Measurements from ENCODE around the gene NFASC.

NFASC gene

DNA sequence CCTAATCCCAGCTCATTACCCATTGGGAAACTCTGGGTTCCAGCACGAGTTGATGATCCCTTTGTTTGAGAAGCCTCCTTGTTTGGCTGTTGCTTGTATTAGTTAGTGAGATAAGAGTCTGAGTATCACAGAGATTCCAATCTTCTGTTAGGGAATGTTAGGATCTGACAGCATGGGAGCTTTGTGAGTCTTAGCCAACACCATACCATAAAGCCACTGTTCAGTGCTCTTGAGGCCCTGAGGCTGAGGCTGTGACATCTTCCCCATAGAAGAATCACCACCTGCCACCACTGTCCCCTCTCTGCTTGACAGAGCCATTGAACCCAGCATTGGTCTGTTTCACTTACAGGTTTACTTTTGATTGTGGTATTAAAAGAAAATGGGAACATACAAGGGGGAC lies 29.3 kb upstream of the NFASC start:
- no peak for DNase-seq
- POLR2A ChIA-PET = no interaction called here
- no peak overlapping the region for H3K27ac ChIP-seq (ENCODE audit: insufficient read depth in 1 of 2, low read depth in 1 of 2, low read length in 2 of 2, poor library complexity in 1 of 2, severe bottlenecking in 2 of 2)
- no peaks in the 10 kb centered on the region for H3K9me3 ChIP-seq (ENCODE audit: control extremely low read depth in 1 of 5, control insufficient read depth in 4 of 5, insufficient read depth in 2 of 5, low read depth in 1 of 5, low read length in 4 of 5)
- H3K36me3 ChIP-seq (ENCODE audit: control insufficient read depth in 4 of 4, insufficient read depth in 4 of 4, low read length in 3 of 4) = no peaks in the 10 kb centered on the region
- H3K27me3 ChIP-seq (replicated peaks in 2 of 5; ENCODE audit: control insufficient read depth in 4 of 5, insufficient read depth in 5 of 5, low read length in 4 of 5) = peaks cover 0 to 3% (median 1%) of the 10 kb centered on the region in 5 experiments
- H3K4me3 ChIP-seq (ENCODE audit: control insufficient read depth in 1 of 7, extremely low read depth in 1 of 7, insufficient read depth in 4 of 7, low read depth in 2 of 7, low read length in 6 of 7) = no peak overlapping the region
- CTCF ChIA-PET = no interaction called here
- WGBS (ENCODE audit: insufficient coverage) = no CpG with 5 or more reads among the region's 1 CpG
- no peaks in the 10 kb centered on the region for H3K4me1 ChIP-seq (ENCODE audit: control extremely low read depth in 1 of 4, control insufficient read depth in 4 of 4, insufficient read depth in 4 of 4, low read length in 3 of 4)

DNA sequence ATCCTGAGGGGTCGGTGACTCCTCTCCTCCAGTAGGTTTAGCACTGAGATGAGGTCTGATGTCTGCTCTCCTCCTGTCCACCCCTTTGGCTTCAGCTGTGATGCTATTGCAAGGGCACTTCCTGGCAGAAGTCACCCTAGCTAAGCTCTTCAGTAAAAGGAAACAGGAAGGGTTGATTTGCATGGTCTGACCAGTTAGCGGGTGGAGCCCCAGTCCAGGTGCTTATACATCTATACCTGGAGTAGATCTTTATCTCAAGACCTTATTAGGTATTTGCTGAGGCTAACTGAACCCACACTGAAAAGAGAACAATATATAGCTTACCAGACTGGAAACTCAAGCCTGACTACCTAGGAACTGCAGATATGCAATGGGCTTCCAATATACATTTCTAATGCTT lies 28.9 kb upstream of the NFASC start:
- Histone ChIP-seq H3K9me3 (ENCODE audit: control extremely low read depth in 1 of 5, control insufficient read depth in 4 of 5, insufficient read depth in 2 of 5, low read depth in 1 of 5, low read length in 4 of 5) (no peaks in the 10 kb centered on the region), H3K36me3 (ENCODE audit: control insufficient read depth in 4 of 4, insufficient read depth in 4 of 4, low read length in 3 of 4) (no peaks in the 10 kb centered on the region), H3K4me3 (ENCODE audit: control insufficient read depth in 1 of 7, extremely low read depth in 1 of 7, insufficient read depth in 4 of 7, low read depth in 2 of 7, low read length in 6 of 7) (no peak overlapping the region), H3K27me3 (replicated peaks in 2 of 5; ENCODE audit: control insufficient read depth in 4 of 5, insufficient read depth in 5 of 5, low read length in 4 of 5) (peaks cover 0 to 6% (median 2%) of the 10 kb centered on the region in 5 experiments), H3K4me1 (ENCODE audit: control extremely low read depth in 1 of 4, control insufficient read depth in 4 of 4, insufficient read depth in 4 of 4, low read length in 3 of 4) (no peaks in the 10 kb centered on the region), H3K27ac (ENCODE audit: insufficient read depth in 1 of 2, low read depth in 1 of 2, low read length in 2 of 2, poor library complexity in 1 of 2, severe bottlenecking in 2 of 2) (no peak overlapping the region)
- WGBS (ENCODE audit: insufficient coverage) = 100% methylated on average over 1 of the region's 2 CpGs
- POLR2A ChIA-PET = no interaction called here
- DNase-seq = no peak
- CTCF ChIA-PET = no interaction called here

DNA sequence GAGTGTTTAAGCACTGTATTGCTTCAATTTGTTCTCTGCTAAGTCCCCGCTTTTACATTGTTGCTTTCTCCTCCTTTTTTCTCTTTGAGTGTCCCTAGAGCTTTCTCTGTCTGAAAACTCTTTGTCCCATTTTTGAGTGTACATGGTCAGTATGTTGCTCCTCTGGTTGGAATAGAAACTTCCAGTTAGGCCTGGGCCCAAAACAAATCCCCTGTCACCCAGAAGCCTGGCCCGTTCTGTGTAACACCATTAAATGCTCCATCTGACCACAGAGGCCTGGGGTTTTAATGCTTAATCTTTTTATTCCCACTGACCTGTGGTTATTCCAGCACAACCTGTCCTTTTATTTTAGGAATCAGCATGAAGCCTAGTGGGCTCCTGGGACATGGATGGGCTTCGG lies 28.3 kb upstream of the NFASC start:
- POLR2A ChIA-PET = no interaction called here
- Histone ChIP-seq H3K4me3 (ENCODE audit: control insufficient read depth in 1 of 7, extremely low read depth in 1 of 7, insufficient read depth in 4 of 7, low read depth in 2 of 7, low read length in 6 of 7) (no peak overlapping the region), H3K27ac (ENCODE audit: insufficient read depth in 1 of 2, low read depth in 1 of 2, low read length in 2 of 2, poor library complexity in 1 of 2, severe bottlenecking in 2 of 2) (no peak overlapping the region), H3K27me3 (replicated peaks in 2 of 5; ENCODE audit: control insufficient read depth in 4 of 5, insufficient read depth in 5 of 5, low read length in 4 of 5) (peaks cover 0 to 11% (median 2%) of the 10 kb centered on the region in 5 experiments), H3K9me3 (ENCODE audit: control extremely low read depth in 1 of 5, control insufficient read depth in 4 of 5, insufficient read depth in 2 of 5, low read depth in 1 of 5, low read length in 4 of 5) (no peaks in the 10 kb centered on the region), H3K4me1 (ENCODE audit: control extremely low read depth in 1 of 4, control insufficient read depth in 4 of 4, insufficient read depth in 4 of 4, low read length in 3 of 4) (no peaks in the 10 kb centered on the region), H3K36me3 (ENCODE audit: control insufficient read depth in 4 of 4, insufficient read depth in 4 of 4, low read length in 3 of 4) (no peaks in the 10 kb centered on the region)
- CTCF ChIA-PET = no interaction called here
- WGBS (ENCODE audit: insufficient coverage) = 81% methylated on average over 2 of the region's 3 CpGs
- no peak for DNase-seq

DNA sequence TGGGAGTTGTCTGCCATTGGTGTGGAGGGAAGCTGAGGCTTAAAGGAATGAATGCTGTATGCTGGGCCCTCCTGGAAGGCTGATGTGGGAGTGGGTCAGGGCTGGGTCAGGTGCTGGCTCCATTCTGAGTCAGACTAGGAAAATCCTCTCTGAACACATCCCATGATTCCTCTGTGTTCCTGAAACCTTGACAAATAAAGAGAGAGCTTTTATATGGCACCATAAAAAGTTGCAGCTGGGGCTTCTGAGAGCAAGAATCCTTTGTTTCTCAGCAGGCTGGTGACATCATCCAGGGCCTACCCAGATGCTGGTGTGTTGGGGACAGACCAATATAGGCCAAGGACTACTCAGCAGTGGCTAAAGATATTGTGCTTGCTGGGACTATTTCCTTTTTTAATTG lies 27.8 kb upstream of the NFASC start:
- Histone ChIP-seq H3K27me3 (replicated peaks in 2 of 5; ENCODE audit: control insufficient read depth in 4 of 5, insufficient read depth in 5 of 5, low read length in 4 of 5) (peaks cover 0 to 11% (median 4%) of the 10 kb centered on the region in 5 experiments), H3K36me3 (ENCODE audit: control insufficient read depth in 4 of 4, insufficient read depth in 4 of 4, low read length in 3 of 4) (no peaks in the 10 kb centered on the region), H3K4me1 (ENCODE audit: control extremely low read depth in 1 of 4, control insufficient read depth in 4 of 4, insufficient read depth in 4 of 4, low read length in 3 of 4) (no peaks in the 10 kb centered on the region), H3K9me3 (ENCODE audit: control extremely low read depth in 1 of 5, control insufficient read depth in 4 of 5, insufficient read depth in 2 of 5, low read depth in 1 of 5, low read length in 4 of 5) (no peaks in the 10 kb centered on the region), H3K27ac (ENCODE audit: insufficient read depth in 1 of 2, low read depth in 1 of 2, low read length in 2 of 2, poor library complexity in 1 of 2, severe bottlenecking in 2 of 2) (no peak overlapping the region), H3K4me3 (ENCODE audit: control insufficient read depth in 1 of 7, extremely low read depth in 1 of 7, insufficient read depth in 4 of 7, low read depth in 2 of 7, low read length in 6 of 7) (no peak overlapping the region)
- ChIA-PET POLR2A (no interaction called here), CTCF (no interaction called here)
- DNase-seq = no peak

DNA sequence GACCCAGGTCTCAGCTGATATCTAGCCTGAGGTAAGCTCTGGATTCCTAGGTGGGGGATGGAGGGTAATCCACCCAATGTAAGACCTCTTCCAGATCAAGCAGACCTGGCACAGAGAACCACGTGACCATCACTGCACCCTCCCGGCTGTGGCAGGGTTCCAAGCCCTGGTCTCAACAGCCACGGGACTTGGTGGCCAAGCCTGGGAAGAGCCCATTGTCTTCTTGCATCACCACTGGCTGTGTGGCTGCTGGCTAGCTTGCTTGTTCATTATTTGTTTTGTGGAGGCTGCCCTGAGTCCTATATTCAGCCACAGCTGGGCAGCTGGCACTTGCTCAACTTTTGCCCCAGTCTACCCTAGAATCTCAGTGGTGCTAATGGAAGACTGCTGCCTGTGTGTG lies 24.1 kb upstream of the NFASC start:
- no peaks in the 10 kb centered on the region for H3K4me1 ChIP-seq (ENCODE audit: control extremely low read depth in 1 of 4, control insufficient read depth in 4 of 4, insufficient read depth in 4 of 4, low read length in 3 of 4)
- ChIA-PET CTCF (interaction anchor here (1.2 kb wide), 1 partner anchor 75 kb away, joined by 3 read pairs; no protein-coding TSS in a partner anchor), POLR2A (no interaction called here)
- H3K9me3 ChIP-seq (ENCODE audit: control extremely low read depth in 1 of 5, control insufficient read depth in 4 of 5, insufficient read depth in 2 of 5, low read depth in 1 of 5, low read length in 4 of 5) = no peaks in the 10 kb centered on the region
- 95% methylated on average over 3 of the region's 3 CpGs for WGBS (ENCODE audit: insufficient coverage)
- no peak overlapping the region for H3K4me3 ChIP-seq (ENCODE audit: control insufficient read depth in 1 of 7, extremely low read depth in 1 of 7, insufficient read depth in 4 of 7, low read depth in 2 of 7, low read length in 6 of 7)
- DNase-seq = no peak
- H3K36me3 ChIP-seq (ENCODE audit: control insufficient read depth in 4 of 4, insufficient read depth in 4 of 4, low read length in 3 of 4) = no peaks in the 10 kb centered on the region
- peaks cover 0 to 11% (median 4%) of the 10 kb centered on the region in 5 experiments for H3K27me3 ChIP-seq (replicated peaks in 2 of 5; ENCODE audit: control insufficient read depth in 4 of 5, insufficient read depth in 5 of 5, low read length in 4 of 5)
- no peak overlapping the region for H3K27ac ChIP-seq (ENCODE audit: insufficient read depth in 1 of 2, low read depth in 1 of 2, low read length in 2 of 2, poor library complexity in 1 of 2, severe bottlenecking in 2 of 2)

DNA sequence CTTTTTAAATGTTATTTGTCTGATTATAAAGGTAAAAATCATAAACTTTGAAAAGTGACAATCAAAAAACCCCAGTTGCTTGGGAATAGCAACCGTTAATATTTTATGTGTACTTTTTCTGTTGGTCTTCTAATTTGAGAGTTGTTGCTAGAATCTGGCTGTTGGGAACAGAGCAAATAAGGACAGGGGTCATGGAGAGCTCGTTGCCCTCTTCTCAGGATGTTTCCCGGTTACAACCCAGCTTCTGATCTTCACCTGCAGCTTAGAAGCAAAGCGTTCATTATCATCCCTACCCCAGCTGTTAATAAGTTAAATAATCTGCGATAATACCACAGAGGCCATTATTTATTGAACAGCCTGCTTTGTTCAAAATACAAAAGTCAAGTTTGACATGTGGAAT lies 22.1 kb upstream of the NFASC start:
- Histone ChIP-seq H3K9me3 (ENCODE audit: control extremely low read depth in 1 of 5, control insufficient read depth in 4 of 5, insufficient read depth in 2 of 5, low read depth in 1 of 5, low read length in 4 of 5) (no peaks in the 10 kb centered on the region), H3K27me3 (replicated peaks in 2 of 5; ENCODE audit: control insufficient read depth in 4 of 5, insufficient read depth in 5 of 5, low read length in 4 of 5) (peaks cover 0 to 16% (median 4%) of the 10 kb centered on the region in 5 experiments), H3K27ac (ENCODE audit: insufficient read depth in 1 of 2, low read depth in 1 of 2, low read length in 2 of 2, poor library complexity in 1 of 2, severe bottlenecking in 2 of 2) (no peak overlapping the region), H3K4me1 (ENCODE audit: control extremely low read depth in 1 of 4, control insufficient read depth in 4 of 4, insufficient read depth in 4 of 4, low read length in 3 of 4) (no peaks in the 10 kb centered on the region), H3K4me3 (ENCODE audit: control insufficient read depth in 1 of 7, extremely low read depth in 1 of 7, insufficient read depth in 4 of 7, low read depth in 2 of 7, low read length in 6 of 7) (no peak overlapping the region), H3K36me3 (ENCODE audit: control insufficient read depth in 4 of 4, insufficient read depth in 4 of 4, low read length in 3 of 4) (no peaks in the 10 kb centered on the region)
- 91% methylated on average over 4 of the region's 5 CpGs for WGBS (ENCODE audit: insufficient coverage)
- ChIA-PET CTCF (interaction anchor here (1.0 to 1.6 kb wide), 2 partner anchors 11 to 23 kb away, joined by 3 to 5 read pairs; no protein-coding TSS in a partner anchor), POLR2A (no interaction called here)
- DNase-seq = no peak

DNA sequence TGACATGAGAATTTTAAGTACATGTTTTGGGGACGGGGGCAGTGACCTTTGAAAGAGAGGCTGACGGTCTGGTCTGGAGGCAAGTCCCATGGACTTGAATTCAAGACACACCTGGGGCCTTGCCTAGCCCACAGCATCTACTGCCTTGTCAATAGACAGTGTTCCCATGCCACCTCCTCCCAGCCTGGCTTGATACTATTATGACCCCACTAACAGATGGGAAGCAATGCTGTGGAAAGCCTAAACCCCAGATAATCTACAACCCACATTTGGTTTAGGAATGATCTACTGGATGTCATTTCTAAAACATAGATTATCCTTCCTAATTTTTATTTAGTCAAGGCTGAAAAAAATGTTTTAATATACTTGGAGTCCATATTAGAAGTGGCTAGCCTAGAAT lies 17.8 kb upstream of the NFASC start:
- Histone ChIP-seq H3K4me1 (ENCODE audit: control extremely low read depth in 1 of 4, control insufficient read depth in 4 of 4, insufficient read depth in 4 of 4, low read length in 3 of 4) (no peaks in the 10 kb centered on the region), H3K36me3 (ENCODE audit: control insufficient read depth in 4 of 4, insufficient read depth in 4 of 4, low read length in 3 of 4) (no peaks in the 10 kb centered on the region), H3K9me3 (ENCODE audit: control extremely low read depth in 1 of 5, control insufficient read depth in 4 of 5, insufficient read depth in 2 of 5, low read depth in 1 of 5, low read length in 4 of 5) (no peaks in the 10 kb centered on the region), H3K27ac (ENCODE audit: insufficient read depth in 1 of 2, low read depth in 1 of 2, low read length in 2 of 2, poor library complexity in 1 of 2, severe bottlenecking in 2 of 2) (no peak overlapping the region), H3K4me3 (ENCODE audit: control insufficient read depth in 1 of 7, extremely low read depth in 1 of 7, insufficient read depth in 4 of 7, low read depth in 2 of 7, low read length in 6 of 7) (no peak overlapping the region), H3K27me3 (replicated peaks in 2 of 5; ENCODE audit: control insufficient read depth in 4 of 5, insufficient read depth in 5 of 5, low read length in 4 of 5) (peaks cover 0 to 24% (median 4%) of the 10 kb centered on the region in 5 experiments)
- CTCF ChIA-PET = no interaction called here
- 94% methylated on average over 2 of the region's 2 CpGs for WGBS (ENCODE audit: insufficient coverage)
- POLR2A ChIA-PET = no interaction called here
- no peak for DNase-seq
